ENCODE measurements around the gene SENP8.
"Not testable (repeated sequence)": the region's sequence is repeated elsewhere in the genome, so short reads cannot be mapped to it uniquely, and the experiment has no call there.

SENP8 gene

GRCh38 chr15:72155635-72156616, 37.7 kb downstream of the SENP8 start:
- peak; percentile 85 for DNase-seq

- DNase-seq = no peak
Measured at GRCh38 chr15:72156928-72157327, 38.7 kb downstream of the SENP8 start.

DNA sequence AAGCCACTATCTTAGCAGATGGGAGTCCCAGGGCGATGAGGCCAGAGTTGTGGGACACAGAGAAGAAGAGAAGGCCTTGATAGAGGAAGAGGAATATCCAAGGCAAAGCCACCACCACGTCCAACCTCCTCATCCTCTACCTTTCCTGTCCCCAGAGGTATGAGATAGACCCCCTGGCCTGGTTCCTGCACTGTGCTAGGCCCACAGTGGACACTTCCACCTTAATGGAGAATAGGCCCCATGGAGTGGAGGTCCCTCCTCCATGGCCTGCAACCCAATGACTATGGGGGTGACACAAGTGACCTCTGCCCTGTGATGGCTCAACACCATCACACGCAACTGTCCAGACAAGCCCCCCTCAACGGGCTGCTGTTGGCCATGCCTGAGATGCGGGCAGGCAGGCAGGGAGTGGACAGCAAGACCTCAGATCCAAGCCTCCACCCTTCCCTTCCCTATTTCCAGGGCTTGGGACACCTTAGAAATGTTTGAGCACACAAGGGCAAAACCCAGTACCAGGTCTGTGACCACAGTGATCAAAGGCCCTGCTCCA, 42.6 kb downstream of the SENP8 start:
- no peak for DNase-seq

DNA sequence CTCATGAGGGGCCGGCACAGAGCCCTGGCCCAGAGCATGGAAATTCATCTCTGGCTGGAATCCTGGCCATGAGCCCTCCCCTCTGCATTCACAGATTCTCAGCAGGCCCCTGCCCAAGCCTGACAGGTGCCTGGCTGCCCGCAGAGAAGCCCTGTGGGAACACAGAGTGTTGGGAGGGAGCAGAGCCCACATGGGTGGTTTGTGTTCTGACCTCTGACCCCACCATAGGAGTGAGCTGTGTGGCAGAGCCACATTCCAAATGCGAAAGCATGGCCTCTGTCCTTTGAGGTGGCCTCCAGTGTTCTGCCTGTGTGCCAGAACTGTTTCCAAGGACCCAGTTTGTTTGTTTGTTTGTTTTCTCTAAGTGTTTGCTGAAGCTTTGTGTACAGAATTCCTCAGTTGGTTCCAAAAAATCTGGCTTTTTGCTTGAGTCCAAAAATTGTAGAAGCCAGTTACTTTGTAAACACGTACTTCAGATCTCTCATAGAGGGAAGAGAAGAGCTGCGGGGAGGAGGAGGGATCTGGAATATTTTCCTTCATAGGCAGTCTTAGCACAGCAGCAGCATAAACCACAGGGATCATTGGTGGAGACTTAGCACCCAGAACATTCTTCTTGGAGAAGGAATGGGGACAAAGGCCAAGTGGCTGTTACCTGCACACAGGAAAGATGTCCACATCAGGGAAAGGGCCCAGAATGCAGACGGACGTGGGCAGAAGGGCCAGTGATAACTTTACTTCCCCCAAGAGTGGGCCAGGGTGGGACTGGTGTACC, 43.3 kb downstream of the SENP8 start:
- no peak for DNase-seq

DNA sequence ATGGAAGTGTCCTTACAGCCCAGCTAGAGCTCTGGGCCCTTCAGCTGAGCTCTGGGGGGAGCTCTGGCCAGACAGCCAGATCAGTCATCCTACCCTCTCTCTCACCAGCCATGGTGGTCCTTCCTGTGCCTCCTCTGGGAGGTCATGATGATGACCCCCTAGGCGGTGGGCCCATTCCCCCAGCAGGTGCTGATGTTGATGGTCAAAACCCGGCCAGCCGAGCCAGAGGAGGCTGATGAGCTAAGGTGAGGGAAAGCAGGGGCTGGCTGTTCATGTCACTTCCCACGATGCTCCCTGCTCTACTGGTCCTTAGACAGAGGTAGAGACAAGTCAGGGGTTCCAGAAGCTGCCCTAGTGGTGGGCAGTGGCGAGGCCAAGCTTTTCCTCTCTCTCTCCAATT, 44.4 kb downstream of the SENP8 start:
- DNase-seq = no peak

DNA sequence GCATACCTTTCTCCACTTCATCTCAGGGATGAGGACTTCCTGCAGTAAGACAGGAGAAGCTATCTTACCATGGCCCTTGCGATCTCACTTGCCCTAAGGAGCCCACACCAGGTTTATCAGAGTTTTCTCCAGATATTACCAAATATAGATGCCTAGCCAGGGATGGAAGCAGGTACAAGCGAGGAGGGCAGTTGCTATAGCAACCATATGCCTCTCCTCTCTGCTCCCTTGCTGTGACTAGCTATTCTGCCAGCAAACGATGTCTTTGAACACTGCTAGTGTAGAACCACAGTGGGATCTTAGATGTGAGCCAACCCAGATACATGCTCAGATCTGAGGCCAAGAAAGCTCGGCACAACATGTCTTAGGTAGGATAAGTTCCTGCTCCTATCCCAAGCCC, 45.5 kb downstream of the SENP8 start:
- DNase-seq = no peak

DNA sequence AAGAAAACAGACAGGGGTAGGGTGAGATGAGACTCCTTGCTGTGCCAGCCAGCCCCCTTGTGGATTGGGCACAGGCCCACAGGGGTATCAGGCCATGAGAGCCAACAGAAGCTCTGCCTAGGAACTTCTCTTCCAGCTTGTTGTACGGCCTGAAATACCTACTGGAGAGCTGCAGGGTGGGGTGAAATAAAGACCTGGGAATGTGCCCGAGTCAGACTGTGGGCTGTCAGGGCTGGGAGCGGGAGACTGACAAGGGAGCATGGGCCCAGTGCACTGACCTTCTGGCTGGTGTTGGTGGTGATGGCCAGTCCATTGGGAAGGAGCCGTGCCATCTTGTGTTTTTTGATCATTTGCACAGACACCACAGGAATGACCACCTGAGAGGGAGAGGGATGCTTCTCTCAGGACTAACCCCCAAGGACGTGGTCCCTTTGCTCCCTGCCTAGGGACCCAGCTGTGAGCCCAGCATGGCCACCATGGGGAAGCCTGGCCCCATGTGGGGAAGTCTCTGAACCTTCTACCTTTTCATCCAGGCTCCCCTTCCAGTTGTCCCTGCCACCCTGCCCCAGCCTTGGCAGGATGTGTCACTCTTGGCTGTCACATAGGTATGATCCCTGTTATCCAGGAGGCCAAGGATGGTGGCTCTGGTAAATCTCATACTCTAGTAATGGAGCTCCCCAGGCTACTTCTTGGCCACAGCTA, 48.7 kb downstream of the SENP8 start:
- no peak for DNase-seq

- DNase-seq = no peak
Measured at GRCh38 chr15:72167445-72167844, 49.2 kb downstream of the SENP8 start.

DNA sequence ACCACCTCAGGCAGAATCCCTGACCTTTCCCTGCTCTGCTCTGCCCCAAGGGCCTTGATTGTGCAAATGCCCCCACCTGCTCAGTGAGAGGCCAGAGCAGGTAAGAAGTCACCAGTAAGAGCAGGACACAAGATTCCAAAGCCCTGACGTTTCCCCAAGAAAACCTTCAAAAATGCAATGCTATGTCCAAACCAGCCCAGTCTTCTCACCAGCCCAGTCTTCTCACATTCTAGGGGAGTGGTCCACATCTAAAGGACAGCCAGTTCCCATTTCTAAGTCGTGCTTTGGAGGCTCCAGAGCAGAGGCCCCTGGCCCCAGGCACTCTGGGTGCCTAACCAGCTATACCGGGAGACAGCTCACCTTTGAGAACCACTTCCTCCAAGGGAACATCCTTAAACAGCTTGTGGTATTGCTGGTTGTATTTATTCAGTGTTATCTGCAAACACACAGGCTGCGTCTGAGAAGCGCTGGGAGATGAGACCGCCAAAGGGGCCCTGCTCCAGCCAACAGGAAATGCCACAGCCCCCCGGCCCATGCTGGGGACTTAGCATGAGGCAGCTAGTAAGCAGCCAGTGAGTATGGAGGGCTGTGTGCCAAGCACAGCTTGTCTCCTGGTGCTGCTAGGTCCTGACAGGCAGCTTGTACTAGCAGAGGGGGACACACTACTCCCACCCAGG, 50.1 kb downstream of the SENP8 start:
- DNase-seq = peak; percentile 47

DNA sequence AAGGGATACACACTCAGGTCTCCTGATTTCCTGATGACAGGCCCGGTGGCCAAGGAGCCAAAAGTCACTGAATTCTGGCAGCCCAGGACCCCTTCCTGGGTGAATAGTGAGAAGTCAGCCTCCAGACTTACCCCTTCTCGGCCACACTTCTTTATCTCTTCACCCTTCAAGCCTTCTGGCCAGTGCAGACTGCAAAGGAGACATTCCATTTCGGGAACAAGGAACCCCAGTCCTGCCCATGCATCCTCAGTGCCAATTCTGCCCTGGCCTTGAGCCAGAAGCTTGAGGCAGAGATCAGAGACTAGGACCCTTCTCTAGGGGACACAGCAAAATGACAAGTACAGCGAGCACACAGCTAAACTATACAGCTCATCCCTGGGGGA, 50.6 kb downstream of the SENP8 start:
- no peak for DNase-seq

DNA sequence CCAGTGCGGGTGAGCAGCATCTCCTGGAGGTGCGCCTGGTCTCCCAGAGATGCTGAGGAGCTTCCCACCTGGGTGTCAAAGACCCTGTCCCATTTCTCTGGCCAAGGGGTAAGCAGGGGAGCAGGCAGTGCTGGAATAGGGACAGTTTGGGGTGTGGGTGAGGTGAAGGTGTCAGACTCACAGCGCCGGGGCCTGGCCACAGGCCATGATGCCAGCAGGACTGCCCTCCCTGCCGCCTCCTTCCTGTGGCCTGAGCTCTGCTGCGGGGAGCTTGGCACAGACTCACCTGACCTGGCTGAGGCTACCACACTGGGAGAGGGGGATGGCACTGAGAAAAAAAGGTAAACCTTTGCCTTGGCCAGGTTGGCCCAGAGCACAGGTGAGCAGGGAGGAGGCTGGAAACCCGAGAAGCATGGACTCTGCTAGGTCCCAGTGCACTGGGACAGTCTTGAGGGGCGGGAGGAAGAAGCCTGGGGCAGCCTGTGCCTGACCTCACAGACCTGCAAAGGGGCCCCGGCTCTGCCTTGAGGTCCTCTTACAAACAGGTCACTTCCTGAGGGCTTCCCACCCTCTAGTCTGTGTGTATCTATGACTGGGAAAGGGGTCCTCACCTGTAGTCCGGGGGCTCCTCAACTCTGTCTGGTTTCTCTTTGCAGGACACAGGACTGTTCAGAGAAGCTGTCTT, 51.2 kb downstream of the SENP8 start:
- DNase-seq = no peak

DNA sequence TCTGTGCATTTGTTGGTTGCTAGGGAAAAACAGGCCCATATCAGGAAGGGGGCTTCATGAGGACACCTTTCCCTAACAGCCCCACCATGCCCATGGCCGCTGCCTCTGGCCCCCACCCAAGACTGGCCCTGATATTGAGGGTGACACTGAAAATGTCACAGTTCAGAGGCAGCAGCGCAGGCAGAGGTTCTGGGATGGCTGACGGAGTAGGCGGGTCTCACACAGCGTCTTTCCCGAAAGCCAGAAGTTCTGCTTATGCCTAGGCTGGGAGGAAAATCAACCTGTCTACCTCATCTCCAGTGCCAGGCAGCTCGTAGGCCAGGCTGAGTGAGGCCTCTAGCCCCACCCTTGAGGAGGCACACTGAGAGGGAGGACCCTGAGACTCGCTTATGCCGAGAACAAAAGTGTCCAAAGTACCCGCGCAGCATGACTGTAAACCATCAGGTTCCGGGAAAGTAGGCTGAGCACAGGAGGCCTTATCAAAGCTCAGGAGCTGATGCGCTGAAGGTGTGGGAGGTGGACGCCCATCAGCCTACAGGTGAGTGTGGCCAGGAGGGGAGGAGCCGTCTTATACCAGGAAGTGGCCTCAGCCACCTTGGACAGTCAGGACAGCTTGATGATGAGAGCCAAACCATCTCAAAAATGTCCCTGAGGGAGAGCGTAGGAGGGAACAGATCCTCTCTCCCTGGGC, 51.9 kb downstream of the SENP8 start:
- no peak for DNase-seq

- DNase-seq = no peak
Measured at GRCh38 chr15:72170691-72171090, 52.5 kb downstream of the SENP8 start.

DNA sequence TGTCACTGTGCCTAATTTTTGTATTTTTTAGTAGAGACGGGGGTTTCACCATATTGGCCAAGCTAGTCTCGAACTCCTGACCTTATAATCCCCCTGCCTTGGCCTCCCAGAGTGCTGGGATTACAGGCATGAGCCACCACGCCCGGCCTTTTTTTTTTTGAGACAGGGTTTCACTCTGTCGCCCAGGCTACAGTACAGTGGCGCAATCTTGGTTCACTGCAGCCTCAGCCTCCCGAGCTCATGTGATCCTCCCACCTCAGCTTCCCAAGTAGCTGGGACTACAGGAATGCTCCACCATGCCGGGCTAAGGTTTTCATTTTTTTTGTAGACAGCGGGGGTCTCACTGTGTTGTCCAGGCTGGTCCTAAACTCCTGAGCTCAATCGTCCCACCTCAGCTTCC, 53.8 kb downstream of the SENP8 start:
- DNase-seq = not testable (repeated sequence)

DNA sequence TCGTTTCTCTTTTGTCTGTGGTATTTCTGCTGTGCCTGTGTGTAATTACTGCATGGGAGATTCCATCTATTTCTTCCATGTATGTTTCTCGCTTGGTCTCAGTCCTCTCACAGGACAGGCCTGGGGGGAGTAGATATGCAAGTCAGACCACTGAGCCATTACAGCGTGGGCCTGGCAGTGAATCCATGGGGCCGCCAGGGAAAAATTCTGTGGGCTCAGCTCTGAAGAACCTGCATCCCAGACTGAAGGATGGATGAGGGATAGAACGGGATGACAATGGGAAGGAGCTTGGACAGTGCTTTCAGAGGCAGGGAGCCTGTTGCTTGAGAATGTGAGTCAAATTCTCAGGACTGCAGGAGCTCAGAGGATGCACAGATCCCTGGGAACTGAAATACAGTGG, 54.6 kb downstream of the SENP8 start:
- DNase-seq = no peak

- no peak for DNase-seq
Measured at GRCh38 chr15:72173401-72173800, 55.2 kb downstream of the SENP8 start.

DNA sequence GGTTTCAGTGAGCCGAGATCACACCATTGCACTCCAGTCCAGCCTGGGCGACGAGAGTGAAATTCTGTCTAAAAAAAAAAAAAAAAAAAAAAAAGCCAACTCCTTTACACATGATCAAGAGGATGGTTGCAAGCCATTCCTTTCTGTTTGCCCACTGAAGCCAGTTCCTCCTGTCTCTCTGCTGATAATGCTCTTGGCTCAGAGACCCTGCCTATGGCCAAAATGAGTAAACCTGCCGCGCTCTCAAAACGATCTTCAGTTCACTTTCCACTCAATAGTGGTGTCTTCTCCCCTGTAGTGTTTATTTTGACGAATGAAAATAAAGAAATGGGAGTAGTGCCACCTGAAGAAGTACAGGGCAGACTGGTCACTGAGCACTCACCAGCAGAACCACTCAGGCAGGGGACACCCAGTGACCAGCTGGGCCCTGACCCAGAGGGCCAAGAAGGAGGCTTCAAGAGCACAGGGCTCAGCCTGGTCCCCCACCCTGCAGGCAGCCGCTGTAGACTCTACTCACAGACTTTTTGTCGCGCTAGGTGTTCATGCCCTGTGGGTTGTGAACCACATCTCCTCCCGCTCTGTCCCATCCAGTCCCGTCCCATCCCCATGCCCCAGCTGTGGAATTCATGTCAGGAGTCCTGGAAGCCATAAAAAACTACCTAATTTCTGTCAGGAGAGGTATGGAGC, 55.8 kb downstream of the SENP8 start:
- DNase-seq = no peak

GRCh38 chr15:72174551-72175165, 56.5 kb downstream of the SENP8 start:
- no peak for DNase-seq

- DNase-seq = no peak
Measured at GRCh38 chr15:72175186-72176044, 57.2 kb downstream of the SENP8 start.

Data from hematopoietic multipotent progenitor cell treated with erythropoietin and hydrocortisone succinate and interleukin-3 and kit ligand, for 8 days (in vitro differentiated cells).